Head of caudate nucleus (tissue), 42 donors: ENCODE measurements around the gene SLC39A1.
A peak's percentile ranks its signal among the peaks of the same experiment; 100 is the strongest.

ENCODE experiments used
- DNase-seq, 42 donors: peaks; one replicate each; pipeline versions ENCODE4 v3.0.0 to v3.0.0-alpha.2; 2020 to 2021; ENCODE audit warnings: mixed read lengths in 7 of 42
- intact Hi-C: fragments of 100-400 bp; cut with DNase I; formaldehyde crosslinking; loops from one replicate; pipeline ENCODE4 v1.15.0; 2022

SLC39A1 gene

GRCh38 chr1:153937331-153937730 is 26.0 kb downstream of the SLC39A1 start:
- intact Hi-C loops = no loop called here
- no peak for DNase-seq

GRCh38 chr1:153936011-153936802 is 27.1 kb downstream of the SLC39A1 start:
- intact Hi-C loops = no loop called here
- no peak for DNase-seq

- intact Hi-C loops = no loop called here
- DNase-seq = no peak
These were observed 28.6 kb downstream of the SLC39A1 start for GRCh38 chr1:153934746-153935145.

DNA sequence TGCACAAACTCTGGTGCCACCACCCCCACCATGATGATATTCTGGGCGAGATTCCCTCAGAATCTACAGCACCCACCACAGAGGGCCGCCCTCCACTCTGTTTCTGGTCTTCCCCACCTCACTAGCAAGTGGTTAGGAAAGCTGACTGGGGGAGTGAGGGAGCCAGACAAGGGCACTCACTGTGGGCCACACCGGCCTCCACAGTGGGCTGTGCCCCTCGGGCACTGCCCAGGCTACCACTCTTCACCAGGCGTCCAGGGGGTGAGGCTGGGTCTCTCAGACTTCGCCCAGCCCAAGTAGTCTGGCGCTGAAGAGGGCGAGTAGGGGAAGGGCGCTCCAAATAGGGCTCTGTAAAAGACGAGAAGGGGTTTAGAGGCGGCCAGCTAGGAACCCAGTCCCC is 29.4 kb downstream of the SLC39A1 start:
- intact Hi-C loops = no loop called here
- DNase-seq = no peak

GRCh38 chr1:153933430-153933829 is 29.9 kb downstream of the SLC39A1 start:
- peak in 1 of 42 donors; percentile 9 for DNase-seq
- intact Hi-C loops = no loop called here

GRCh38 chr1:153932156-153933131 is 30.9 kb downstream of the SLC39A1 start:
- intact Hi-C loops = no loop called here
- no peak for DNase-seq

DNA sequence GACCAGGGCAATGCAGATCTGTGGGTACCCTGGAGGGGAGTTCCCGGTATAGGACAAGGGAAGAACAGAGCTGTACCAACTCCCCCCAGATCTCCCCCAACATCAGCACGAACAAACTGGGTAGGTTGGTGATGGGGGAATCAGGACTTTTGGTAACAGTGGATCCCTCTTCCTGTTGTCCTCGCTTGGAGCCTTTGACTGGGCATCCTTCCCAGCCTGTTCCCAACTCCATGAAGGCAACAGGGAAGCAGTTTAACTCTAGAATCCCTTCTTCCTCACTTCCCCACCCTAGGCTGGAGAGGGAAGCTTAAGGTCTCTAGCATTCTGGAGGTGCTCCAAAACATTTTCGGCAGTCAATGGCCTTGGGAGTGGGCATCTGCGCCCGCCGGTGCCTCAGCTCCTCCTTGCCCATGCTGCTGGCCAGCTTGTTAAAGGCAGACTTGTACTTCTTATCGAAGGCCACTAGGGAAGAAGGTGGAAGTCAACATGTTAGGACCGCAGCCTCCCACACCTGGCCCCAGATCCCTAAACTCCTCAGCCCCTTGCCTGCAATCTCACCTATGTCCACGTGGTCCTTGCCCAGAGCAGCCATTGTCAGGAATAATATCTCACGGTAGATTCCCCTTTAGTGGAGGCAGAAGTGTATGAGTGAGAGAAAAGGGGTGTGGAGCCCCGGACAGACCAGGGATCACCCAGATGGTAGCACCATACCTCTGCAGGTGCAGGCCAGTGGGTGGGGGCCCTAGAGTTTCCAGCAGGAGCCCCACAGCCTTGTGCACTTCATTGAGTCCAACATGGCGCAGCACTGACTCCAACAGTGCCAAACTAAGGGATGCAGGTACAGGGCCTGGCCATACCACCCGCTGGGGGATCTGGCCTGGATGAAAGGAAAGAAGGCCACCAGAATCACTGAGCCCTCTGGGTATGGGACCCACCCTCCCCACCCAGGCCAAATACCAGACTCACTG is 33.1 kb downstream of the SLC39A1 start:
- DNase-seq = peak in 5 of 42 donors; percentile 21 to 61 (median 30)
- intact Hi-C loops = no loop called here

DNA sequence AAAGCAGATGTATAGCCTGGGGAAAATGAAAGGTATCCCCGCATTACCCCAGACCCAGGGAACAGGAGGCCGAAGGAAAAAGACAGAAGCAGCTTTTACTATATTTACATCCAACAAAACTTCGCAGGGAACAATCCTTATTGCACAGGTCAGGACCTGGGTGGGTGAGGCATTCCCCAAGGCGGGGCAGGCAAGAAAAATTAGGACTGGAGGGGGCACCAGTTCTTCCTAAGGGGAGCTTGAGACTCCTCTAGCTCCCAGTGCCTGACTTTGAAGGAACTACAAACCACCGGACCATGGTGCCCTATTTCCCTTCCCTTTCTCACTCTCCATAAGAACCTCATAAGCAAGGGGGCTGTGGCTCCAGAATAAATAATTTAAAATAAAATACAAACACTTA is 33.9 kb downstream of the SLC39A1 start:
- peak in 2 of 42 donors; percentile 30 to 48 for DNase-seq
- intact Hi-C loops = no loop called here

- intact Hi-C loops = no loop called here
- peak; percentile 49 to 92 (median 80) for DNase-seq
These were observed 34.5 kb downstream of the SLC39A1 start for GRCh38 chr1:153928791-153929341.

DNA sequence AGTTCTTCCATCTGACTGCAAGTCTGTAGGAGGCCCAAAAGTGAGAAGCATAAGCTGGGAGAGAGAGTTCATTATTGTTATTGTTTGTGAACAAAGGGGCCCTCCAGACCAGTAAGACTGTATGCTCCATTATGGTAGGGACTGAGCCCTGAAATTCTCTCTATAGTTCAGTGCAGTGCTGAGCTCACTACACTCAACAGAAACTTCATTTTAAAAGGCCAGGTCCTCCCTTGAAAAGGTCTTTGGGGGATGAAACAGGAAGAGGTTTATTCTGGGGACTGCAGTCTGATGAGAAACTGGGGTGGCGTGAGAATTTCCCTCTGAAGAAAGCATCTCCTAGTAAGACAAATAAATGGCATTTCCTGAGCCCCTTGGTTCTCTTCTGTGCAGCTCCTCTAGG is 35.1 kb downstream of the SLC39A1 start:
- peak in 3 of 42 donors; percentile 8 to 9 (median 8) for DNase-seq
- intact Hi-C loops = no loop called here

- intact Hi-C loops = no loop called here
These were observed 36.9 kb downstream of the SLC39A1 start for GRCh38 chr1:153926405-153926804.

DNA sequence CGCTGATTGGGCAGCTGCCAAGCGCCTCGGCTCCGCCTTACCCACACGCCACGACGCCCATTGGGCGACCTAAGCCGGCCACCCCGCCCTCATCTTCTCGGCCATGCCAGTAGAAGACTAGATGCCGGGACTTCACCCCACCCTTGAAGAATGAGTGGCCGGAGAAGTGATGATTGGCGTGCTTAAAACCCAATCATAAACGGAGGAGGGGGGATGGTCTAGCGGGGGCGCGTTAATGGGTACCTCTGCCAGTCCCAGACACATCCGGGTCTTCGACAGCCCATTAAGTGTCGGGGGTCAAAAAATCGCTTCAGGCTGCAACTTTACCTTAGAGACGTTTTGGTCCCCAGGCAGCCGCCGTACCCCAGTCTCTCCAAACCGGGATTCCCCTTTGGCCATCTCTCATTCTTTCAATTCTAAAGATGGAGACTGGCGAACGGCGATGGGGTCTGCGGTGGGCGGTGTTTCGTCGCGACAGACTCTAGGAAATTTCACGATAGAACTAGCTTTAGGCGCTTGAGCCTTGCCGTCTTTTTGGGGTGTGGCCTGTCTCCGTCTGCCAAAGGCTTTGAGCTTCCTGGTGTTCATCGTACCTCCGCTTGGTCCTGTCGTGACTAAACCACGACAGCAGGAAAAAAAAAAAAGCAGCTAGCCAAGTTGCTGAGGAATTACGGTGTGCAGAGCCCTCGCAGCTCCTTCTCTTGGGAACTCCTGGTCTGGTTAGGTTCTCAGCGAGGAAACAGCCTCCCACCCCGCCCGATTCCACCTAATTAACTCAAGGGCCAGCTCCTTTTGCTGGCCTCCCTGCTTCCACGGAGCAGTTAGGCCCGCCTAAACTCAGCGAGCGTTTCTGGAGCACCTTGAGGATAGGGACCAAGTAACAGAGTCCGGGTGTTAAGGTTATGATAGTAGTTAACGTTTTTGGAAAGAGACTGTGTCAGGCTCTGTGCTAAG is 40.1 kb downstream of the SLC39A1 start, which contains the start of gene GATAD2B:
Gene GATAD2B (minus strand): TSS at position 1 of the 954 bp plus-strand sequence. CDS start 94,625 bp downstream, outside the sequence.
- DNase-seq = peak; percentile 96 to 100 (median 99)
- intact Hi-C loops = loop anchor here (2.0 to 5.0 kb wide), 2 partner anchors 24 to 101 kb away; partner anchors contain the start of gene DENND4B

More at GRCh38 chr1:153926405-153926804, 36.9 kb downstream of the SLC39A1 start:
- DNase-seq = no peak

DNA sequence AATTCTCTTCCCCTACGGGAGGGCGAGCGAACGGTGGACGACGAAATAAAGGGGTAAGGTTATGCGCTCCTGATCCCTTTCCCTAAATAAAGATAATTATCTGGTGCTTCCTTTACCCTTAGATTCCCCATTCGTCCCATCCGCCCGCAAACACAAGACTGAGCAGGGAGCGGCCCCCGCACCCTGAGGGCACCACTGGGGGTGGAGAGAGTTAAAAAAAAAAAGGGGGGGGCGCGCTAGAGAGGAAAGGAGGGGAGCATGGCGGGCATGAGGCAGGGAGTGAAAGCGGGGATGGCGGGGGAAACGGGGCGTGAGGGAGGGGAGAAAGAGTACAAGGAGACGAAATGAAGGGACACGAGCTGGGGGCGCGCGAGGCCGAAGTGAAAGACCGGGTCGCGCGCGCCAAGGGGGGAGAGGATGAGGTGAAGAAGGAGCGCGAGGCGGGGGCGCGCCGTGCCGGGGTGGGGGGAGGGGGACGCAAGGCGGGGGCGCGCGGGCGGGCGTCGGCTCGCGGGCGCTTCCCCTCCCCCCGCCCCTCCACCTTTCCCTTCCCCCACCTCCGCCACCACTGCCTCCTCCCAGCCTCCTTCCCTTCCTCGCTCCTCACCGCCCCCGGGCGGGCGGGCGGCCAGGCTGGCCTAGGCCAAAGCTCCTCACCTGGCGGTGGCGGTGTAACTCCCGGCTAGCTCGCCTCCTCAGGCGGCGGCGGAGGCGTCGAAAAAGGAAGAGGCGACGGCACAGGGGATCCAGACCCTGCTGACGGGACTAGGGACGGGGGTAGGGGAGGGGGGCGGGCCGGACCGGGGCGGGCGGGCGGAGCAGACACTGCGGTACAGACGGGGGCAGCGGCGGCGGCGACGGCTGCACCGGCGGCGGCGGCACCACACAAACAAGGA is 41.0 kb downstream of the SLC39A1 start:
- DNase-seq = peak in 39 of 42 donors; percentile 12 to 77 (median 51)
- intact Hi-C loops = loop anchor here (2.0 to 5.0 kb wide), 2 partner anchors 24 to 100 kb away; partner anchors contain the start of gene DENND4B

GRCh38 chr1:153921803-153922075 is 41.6 kb downstream of the SLC39A1 start:
- DNase-seq = peak in 21 of 42 donors; percentile 7 to 54 (median 28)
- intact Hi-C loops = loop anchor here (2.0 to 5.0 kb wide), 2 partner anchors 25 to 99 kb away; partner anchors contain the start of gene DENND4B

DNA sequence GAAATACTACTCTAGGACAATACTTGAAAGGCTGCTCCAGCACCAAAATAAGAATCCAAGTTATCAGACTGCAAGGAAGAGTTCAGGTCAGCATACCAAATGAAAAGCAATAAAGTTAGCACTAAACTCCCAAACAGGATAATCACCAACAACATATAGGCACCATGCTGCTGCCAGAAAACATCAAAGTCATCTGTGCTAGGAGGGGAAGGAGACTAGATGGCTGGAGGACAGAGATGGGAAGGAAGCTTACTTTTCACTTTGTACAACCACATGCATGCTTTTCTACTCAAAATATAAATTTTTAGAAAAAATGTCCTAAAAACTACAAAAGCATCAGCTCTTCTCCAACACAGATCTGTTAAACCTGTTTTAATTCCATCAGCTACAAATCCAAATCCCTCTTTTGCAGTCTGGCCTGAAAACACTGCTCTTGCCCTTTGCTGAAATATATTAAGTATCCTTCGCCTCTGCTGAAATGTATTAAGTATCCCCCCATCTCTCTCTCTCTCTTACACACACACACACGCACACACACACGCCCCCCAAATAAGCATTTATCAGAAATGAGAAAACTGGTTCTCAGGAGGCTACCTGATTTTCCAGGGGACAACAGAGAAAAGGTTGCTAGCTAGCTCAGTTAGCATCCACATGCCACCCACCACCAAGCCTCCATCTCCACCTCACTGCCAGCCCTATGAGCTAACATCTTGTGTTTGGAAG is 42.1 kb downstream of the SLC39A1 start:
- no peak for DNase-seq
- intact Hi-C loops = loop anchor here (5.0 kb wide), 1 partner anchor 99 kb away; no protein-coding TSS in a partner anchor
